Measurements from ENCODE around the gene TLE2. TPM values are rescaled to one million over a fixed set of nuclear protein-coding genes. Genes with fewer than 3 reads are reported as not detected.

TLE2 gene
- polyA plus RNA-seq, 1 donor (not counting 4 experiments of a cell fraction or from before 2014, with no cell fraction given), result 0.88 TPM

DNA sequence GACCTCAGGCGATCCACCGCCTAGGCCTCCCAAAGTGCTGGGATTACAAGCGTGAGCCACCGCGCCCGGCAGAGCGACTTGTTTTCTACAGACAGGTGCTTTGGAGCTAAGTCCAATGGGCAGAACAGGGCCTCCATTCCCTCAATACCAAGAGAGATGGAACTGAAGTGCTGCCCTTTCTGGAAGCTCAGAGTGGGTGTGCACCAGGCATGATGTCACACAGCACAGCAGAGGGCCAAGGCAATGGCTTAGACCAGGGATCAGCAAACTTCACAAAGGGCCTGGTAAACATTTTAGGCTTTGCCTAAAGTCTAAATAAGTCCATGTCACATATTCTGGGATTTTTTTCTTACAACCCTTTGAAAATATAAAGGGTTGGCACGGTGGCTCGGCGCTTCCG, 30.4 kb downstream of the TLE2 start:
- no peak for DNase-seq (ENCODE audit: low read depth, low spot score)
- Histone ChIP-seq H3K27ac (ENCODE audit: control insufficient read depth, insufficient read depth, low read length) (no peak overlapping the region), H3K4me2 (ENCODE audit: control insufficient read depth, extremely low read depth, insufficient read depth, low read depth, low read length) (no peak overlapping the region), H3K4me3 (ENCODE audit: control insufficient read depth in 2 of 3, extremely low read depth in 1 of 3, insufficient read depth in 2 of 3, low read depth in 1 of 3, low read length in 3 of 3) (no peak overlapping the region), H3K9me3 (ENCODE audit: control insufficient read depth, low read depth, low read length) (no peaks in the 10 kb centered on the region), H2AFZ (ENCODE audit: control insufficient read depth, low read length) (no peak overlapping the region), H3K9me1 (ENCODE audit: control insufficient read depth, extremely low read depth, insufficient read depth, low read length) (no peaks in the 10 kb centered on the region), H3K4me1 (ENCODE audit: control insufficient read depth, extremely low read depth, insufficient read depth, low read length) (no peaks in the 10 kb centered on the region), H3K27me3 (ENCODE audit: control insufficient read depth, extremely low read depth, insufficient read depth, low read length) (no peaks in the 10 kb centered on the region), H3K79me2 (ENCODE audit: control insufficient read depth, insufficient read depth, low read length) (no peaks in the 10 kb centered on the region), H3K9ac (ENCODE audit: control insufficient read depth, extremely low read depth, insufficient read depth, low read length) (no peak overlapping the region), H4K20me1 (ENCODE audit: control insufficient read depth, extremely low read depth, insufficient read depth, low read length) (no peaks in the 10 kb centered on the region), H3K36me3 (ENCODE audit: control insufficient read depth in 2 of 2, extremely low read depth in 1 of 2, insufficient read depth in 2 of 2, low read length in 2 of 2) (no peaks in the 10 kb centered on the region)
- no peak for FAIRE-seq
- dilution Hi-C loops (cut with MboI; ENCODE audit: extremely low pct_ligation_motif_present, low sequenced_read_pairs), result no loop called here
- no peak for TF ChIP-seq EZH2 (IDR thresholded peaks at IDR 0.05; ENCODE audit: low read length)
- TF ChIP-seq, protein P1, sequence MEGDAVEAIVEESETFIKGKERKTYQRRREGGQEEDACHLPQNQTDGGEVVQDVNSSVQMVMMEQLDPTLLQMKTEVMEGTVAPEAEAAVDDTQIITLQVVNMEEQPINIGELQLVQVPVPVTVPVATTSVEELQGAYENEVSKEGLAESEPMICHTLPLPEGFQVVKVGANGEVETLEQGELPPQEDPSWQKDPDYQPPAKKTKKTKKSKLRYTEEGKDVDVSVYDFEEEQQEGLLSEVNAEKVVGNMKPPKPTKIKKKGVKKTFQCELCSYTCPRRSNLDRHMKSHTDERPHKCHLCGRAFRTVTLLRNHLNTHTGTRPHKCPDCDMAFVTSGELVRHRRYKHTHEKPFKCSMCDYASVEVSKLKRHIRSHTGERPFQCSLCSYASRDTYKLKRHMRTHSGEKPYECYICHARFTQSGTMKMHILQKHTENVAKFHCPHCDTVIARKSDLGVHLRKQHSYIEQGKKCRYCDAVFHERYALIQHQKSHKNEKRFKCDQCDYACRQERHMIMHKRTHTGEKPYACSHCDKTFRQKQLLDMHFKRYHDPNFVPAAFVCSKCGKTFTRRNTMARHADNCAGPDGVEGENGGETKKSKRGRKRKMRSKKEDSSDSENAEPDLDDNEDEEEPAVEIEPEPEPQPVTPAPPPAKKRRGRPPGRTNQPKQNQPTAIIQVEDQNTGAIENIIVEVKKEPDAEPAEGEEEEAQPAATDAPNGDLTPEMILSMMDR (optimal IDR thresholded peaks at IDR 0.05 in 1 of 3, IDR thresholded peaks at IDR 0.05 in 1 of 3, conservative IDR thresholded peaks at IDR 0.05 in 1 of 3; ENCODE audit: extremely low read depth in 1 of 3, insufficient read depth in 2 of 3, low read length in 3 of 3), result no peak

DNA sequence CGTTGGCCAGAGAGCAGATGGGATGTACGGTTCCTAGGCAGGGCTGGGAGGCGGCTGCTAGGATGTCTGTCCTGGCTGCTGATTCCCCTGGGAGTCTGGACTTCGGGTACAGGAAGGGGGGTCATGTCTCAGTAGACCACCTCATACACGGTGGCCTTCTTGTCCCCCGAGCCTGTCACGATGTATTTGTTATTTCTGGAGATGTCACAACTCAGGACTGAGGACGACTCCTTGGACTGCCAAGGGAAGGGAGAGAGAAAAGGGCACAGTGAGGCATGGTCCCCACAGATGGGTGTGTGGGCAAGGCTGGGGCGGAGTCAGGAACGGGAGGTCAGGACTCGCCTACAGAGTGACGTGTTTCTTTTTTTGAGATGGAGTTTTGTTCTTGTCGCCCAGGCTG, 31.4 kb downstream of the TLE2 start:
- Histone ChIP-seq H3K36me3 (ENCODE audit: control insufficient read depth in 2 of 2, extremely low read depth in 1 of 2, insufficient read depth in 2 of 2, low read length in 2 of 2) (no peaks in the 10 kb centered on the region), H3K9me3 (ENCODE audit: control insufficient read depth, low read depth, low read length) (no peaks in the 10 kb centered on the region), H3K4me1 (ENCODE audit: control insufficient read depth, extremely low read depth, insufficient read depth, low read length) (no peaks in the 10 kb centered on the region), H3K4me3 (ENCODE audit: control insufficient read depth in 2 of 3, extremely low read depth in 1 of 3, insufficient read depth in 2 of 3, low read depth in 1 of 3, low read length in 3 of 3) (no peak overlapping the region), H2AFZ (ENCODE audit: control insufficient read depth, low read length) (no peak overlapping the region), H3K79me2 (ENCODE audit: control insufficient read depth, insufficient read depth, low read length) (no peaks in the 10 kb centered on the region), H3K4me2 (ENCODE audit: control insufficient read depth, extremely low read depth, insufficient read depth, low read depth, low read length) (no peak overlapping the region), H3K27ac (ENCODE audit: control insufficient read depth, insufficient read depth, low read length) (no peak overlapping the region), H3K27me3 (ENCODE audit: control insufficient read depth, extremely low read depth, insufficient read depth, low read length) (no peaks in the 10 kb centered on the region), H4K20me1 (ENCODE audit: control insufficient read depth, extremely low read depth, insufficient read depth, low read length) (no peaks in the 10 kb centered on the region), H3K9ac (ENCODE audit: control insufficient read depth, extremely low read depth, insufficient read depth, low read length) (no peak overlapping the region), H3K9me1 (ENCODE audit: control insufficient read depth, extremely low read depth, insufficient read depth, low read length) (no peaks in the 10 kb centered on the region)
- no peak for TF ChIP-seq EZH2 (IDR thresholded peaks at IDR 0.05; ENCODE audit: low read length)
- TF ChIP-seq, protein P1 (optimal IDR thresholded peaks at IDR 0.05 in 1 of 3, IDR thresholded peaks at IDR 0.05 in 1 of 3, conservative IDR thresholded peaks at IDR 0.05 in 1 of 3; ENCODE audit: extremely low read depth in 1 of 3, insufficient read depth in 2 of 3, low read length in 3 of 3), result no peak
- dilution Hi-C loops (cut with MboI; ENCODE audit: extremely low pct_ligation_motif_present, low sequenced_read_pairs), result no loop called here
- no peak for FAIRE-seq
- no peak for DNase-seq (ENCODE audit: low read depth, low spot score)

Measured in keratinocyte (primary cell).